ENCODE measurements around the gene PALD1.

GRCh38 chr10:70536196-70536861 is 57.8 kb downstream of the PALD1 start:
- TF ChIP-seq POLR2A (IDR thresholded peaks at IDR 0.05) (no peak), CTCF (IDR thresholded peaks at IDR 0.05) (no peak)

Measured in adrenal gland (tissue), 5 donors.